Suprapubic skin (tissue), 4 donors: ENCODE results near the gene BOLA1.

Experiments used
- EP300 ChIP-seq: sonication (generic); formaldehyde crosslinking; IDR thresholded peaks from one replicate; pipeline ENCODE4 v1.6.1; 2017; ENCODE audit warnings: antibody characterized with exemption
- POLR2A ChIP-seq, 2 donors: fragments of 450-650 bp; IDR thresholded peaks; one replicate each; pipeline ENCODE4 v1.6.1; 2017; ENCODE audit warnings: antibody characterized with exemption in 2 of 2, mild to moderate bottlenecking in 2 of 2, moderate library complexity in 2 of 2
- POLR2AphosphoS5 ChIP-seq, 3 donors: sonication (generic); formaldehyde crosslinking; IDR thresholded peaks; one replicate each; pipeline ENCODE4 v1.6.1; 2017; ENCODE audit warnings: antibody characterized with exemption in 3 of 3
- TF ChIP-seq, protein P1 (sequence below), 2 donors: fragments of 200-600 bp in 1 of 2; fragments of 450-650 bp in 1 of 2; sonication (generic) in 1 of 2; IDR thresholded peaks; one replicate each; pipeline ENCODE4 v1.5.1; 2016 to 2019; ENCODE audit warnings: antibody characterized with exemption in 2 of 2, mild to moderate bottlenecking in 1 of 2, moderate library complexity in 1 of 2

DNA sequence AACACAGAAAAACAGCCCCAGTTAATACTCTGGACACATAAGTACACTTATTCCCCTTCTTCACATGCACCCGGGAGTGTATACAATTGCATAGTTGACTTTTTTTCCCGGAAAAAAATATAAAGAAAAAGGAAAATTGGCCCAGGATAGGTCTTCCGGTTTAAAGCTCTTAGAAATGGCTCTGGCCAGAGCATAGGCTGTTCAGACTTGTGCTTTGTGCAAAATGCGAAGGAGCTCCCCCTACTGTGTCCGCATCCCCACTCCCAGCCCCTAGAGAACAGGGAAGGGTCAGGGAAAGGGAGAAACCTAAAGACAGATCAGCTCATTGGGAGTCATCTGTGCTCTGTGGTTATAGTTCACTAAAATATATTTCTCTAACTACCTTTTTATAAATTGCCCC lies 42.8 kb downstream of the BOLA1 start:
- TF ChIP-seq, protein P1, sequence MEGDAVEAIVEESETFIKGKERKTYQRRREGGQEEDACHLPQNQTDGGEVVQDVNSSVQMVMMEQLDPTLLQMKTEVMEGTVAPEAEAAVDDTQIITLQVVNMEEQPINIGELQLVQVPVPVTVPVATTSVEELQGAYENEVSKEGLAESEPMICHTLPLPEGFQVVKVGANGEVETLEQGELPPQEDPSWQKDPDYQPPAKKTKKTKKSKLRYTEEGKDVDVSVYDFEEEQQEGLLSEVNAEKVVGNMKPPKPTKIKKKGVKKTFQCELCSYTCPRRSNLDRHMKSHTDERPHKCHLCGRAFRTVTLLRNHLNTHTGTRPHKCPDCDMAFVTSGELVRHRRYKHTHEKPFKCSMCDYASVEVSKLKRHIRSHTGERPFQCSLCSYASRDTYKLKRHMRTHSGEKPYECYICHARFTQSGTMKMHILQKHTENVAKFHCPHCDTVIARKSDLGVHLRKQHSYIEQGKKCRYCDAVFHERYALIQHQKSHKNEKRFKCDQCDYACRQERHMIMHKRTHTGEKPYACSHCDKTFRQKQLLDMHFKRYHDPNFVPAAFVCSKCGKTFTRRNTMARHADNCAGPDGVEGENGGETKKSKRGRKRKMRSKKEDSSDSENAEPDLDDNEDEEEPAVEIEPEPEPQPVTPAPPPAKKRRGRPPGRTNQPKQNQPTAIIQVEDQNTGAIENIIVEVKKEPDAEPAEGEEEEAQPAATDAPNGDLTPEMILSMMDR (IDR thresholded peaks at IDR 0.05), result no peak
- TF ChIP-seq POLR2AphosphoS5 (IDR thresholded peaks at IDR 0.05) (no peak), EP300 (no peak), POLR2A (IDR thresholded peaks at IDR 0.05) (no peak)
